HG02973 (cell line): Measurements from ENCODE around the gene IGFBP5.

Source experiments
- ATAC-seq: cut with Tn5 transposase; IDR thresholded peaks from one replicate; pipeline ENCODE4 v1.9.1; 2021; ENCODE audit warnings: moderate library complexity; ENCODE audit not compliant: unreplicated experiment

Gene IGFBP5

DNA sequence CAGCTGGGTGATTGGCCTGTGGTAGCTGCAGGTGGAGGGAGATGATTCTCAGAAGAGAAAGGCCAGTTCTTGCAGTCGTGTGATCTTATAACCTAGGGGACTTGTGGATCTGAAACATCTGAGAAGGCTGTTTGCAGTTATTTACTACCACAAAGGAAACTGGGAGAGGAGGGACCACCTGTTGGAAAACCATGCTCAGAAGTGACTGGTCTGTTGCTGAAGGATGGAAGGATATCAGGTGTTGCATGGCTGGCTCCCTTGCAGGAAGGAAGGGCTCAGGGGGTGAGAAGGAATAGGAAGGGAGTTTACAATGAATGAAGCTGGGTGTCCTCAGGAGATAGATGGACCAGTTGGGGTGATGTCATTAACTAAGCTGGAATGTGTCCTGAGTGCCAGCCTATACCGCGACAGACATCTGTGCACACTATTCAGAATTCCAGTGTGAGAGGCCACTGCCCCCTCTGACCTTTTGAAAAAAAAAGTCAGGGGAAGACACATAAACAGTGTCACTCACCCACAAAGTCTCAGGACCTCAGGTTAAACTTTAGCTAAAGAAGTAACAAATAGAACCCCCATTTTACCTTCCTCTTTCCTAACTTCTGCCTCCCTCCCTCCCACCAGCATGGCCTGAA, 44.6 kb downstream of the IGFBP5 start:
- ATAC-seq: no peak

DNA sequence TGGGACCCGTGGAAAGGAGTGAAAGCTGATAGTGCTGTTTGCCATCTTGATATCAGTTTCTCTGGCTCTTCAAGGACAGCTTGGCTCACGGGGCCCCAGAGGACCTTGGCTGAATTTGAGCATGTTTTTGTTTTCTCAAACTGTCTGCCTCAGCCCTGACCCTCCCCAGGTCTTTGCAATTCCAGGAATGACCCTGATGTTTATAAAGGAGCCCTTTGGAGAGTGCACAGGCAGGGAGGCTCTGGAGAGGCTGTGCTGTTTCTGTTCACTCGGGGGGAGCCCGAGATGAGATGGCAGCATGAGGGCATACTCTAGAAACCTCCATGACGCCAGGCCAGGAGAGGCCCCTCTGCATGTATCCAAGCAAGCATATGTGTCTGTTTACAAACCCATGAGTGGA, 45.8 kb downstream of the IGFBP5 start:
- no peak for ATAC-seq

DNA sequence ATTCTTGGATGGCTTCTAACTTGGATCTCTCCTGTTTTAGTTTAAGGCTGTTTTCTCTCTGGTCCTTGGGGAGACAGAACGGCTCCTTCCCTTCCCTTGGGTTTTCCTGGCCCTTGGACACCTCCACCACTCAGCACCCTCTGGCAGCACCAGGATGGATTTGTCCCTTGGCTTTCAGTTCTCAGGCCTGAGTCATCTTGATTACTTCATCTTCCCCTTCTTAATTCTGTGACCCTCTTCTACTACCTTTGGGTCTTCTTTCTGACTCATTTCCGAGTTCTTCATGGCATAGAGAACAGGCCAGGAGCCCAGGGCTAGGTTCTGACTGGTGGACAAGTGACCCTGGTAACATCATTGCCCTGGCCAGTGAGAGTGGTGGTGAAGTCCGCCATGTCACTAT, 47.2 kb downstream of the IGFBP5 start:
- no peak for ATAC-seq

DNA sequence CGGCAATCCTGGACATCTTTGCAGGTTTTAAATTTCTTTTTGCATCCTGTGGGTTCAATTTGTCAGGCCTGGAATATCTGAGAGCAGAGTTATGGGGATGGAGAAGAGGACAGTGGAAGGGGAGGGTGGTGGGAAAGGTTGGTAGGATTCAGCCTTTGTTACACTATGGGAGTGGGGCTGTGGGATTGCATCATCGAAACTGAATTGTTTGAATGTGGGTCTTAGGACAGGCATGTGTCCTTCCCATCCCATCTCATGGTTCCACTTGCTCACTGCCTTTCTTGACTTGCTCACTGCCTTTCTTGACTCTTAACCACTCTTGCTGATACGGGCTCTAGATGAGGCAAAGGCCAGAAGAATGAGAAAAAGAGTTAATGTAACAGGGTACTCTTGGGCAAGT, 49.2 kb downstream of the IGFBP5 start:
- no peak for ATAC-seq

DNA sequence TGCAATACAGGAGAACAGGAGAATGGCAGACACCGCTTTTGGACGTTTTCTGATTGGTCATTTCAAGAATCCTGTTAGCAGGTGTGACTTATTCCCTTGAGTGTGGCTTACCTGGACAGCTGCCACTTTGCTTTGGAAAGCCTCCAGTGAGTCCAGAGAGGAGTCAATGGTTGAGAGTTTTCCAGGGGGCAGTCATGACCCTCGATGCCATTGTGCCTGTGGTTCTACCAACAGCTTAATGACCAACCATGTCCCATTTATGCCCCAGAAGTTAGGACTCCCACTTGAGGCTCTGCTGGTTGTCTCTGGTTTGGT, 49.8 kb downstream of the IGFBP5 start:
- ATAC-seq: no peak

DNA sequence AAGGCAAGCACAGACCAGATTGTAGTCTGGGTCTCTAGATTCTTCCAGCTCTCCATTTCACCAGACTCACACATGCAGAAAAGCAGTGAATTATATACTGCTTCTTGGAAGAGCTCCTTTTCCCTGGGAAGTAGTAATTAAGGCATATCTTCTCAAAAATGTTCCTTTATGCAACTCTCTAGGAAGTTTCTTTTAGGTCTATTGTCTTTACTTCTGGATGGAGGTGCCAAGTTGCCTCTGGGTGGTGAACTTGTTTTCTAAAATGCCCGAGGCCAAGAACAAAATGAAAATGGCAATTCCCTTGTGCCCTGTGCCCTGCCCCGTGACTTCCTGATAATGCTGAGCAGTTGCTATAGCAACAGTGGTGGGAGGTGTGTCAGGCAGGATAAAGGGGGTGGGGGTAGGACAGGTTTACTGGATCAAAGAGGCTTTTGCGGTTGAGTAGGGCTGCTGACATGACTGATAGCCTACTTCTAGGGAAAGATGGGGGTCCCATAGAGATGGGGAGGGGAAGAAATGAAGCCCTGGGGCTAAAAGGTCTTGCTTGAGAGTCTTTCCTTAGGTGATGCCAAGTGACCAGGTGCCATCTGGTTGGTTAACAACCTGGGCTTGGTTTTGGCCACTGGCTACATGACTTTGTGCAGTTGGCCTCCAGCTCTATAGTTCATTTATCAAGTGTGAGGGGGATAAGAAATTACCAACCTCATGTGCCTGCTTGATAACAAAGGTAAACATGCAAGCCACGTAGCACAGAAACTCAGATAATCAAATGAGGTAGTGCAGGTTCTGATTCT, 50.3 kb downstream of the IGFBP5 start:
- no peak for ATAC-seq

DNA sequence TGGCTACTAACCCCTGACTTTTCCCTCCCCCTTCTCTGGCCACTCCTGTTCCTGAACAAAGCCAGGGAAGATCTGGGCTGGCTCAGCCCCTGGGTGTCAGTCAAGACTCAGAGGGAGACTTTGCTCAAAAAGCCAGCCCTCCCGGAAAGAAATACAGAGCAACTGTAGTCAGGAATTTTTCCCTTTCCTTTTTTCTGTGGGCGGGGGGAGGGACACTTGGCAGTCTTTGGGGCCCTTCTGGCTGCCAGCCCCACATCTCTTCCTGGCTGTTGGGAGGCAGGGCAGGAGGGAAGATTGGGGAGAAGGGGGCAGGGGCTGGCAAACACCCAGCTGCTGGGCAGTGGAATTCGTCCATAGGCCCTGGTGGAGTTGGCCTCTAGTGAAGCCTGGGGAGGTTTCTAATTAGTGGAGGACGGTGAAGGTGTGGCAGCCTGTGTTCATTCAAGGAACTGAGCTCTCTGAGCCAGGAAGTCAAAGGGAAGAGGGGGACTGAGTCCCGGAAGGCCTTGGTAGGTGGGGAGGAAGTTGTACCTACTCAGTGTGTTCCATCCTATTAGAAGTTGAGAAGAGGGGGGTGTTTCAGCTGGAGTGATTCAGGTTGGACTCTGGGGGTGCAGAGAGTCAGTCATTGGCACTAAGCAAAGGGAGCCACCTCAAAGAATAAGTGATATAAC, 51.2 kb downstream of the IGFBP5 start:
- ATAC-seq: no peak

DNA sequence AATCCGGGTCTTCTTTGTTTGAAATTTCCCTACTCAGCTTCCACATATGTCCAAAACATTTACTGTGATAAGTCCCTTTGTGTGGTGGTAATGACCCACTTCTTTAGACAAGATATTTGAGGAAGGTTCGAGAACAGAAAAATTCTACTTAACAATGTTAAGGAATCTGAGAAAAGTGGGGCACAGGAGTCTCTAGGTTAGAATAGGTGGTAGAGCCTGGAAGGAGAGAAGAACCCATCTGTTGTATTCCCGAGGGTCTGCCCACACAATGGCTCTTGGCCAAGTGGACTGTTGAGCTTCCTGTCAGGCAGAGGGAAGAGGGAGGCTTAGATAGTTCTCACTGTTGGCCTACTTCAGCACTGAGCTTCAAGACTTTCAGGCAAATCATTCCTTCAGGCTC, 57.9 kb downstream of the IGFBP5 start:
- no peak for ATAC-seq

DNA sequence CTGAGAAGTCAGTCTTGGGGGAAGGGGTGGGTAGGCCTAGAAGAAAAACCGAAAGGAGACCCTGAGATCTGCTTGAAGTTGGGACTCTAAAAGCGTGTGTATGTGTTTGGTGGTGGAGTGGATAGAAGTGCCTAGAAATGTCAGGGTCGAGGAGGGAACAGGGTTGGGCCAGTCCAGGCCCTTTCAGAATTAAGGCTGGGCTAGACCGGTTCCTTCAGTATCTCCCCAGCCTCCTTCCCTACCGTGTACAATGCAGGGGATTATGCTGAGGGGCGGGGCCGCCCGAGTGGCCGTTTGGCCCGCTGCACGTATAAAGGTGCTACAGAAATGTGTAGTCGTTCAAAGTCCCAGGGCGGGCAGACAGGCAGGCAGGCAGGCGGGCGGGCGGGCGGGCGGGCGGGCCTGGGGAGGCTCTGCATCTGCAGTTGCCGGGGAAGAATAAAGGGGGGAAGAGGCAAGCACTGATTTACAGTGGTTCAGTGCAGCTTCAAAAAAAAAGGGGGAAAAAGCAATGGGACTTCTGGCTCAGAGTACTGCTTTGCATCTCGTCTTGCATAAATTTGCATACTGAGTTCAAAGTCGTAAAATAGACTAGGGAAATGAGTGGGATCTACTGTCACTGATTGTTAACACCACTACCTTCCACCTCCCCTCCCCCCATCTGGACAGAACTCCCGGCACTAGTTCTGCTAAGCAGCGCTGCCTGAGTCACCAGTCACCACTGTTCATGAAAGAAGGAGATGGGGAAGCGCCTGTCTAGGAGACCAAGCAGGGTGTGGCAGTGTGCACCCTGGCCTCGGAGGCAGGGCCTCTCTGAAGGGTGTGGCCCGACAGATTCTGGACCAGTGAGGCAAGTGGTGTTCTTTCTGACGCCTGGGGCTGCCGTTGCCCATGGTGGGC, 58.5 kb downstream of the IGFBP5 start:
- ATAC-seq: no peak

DNA sequence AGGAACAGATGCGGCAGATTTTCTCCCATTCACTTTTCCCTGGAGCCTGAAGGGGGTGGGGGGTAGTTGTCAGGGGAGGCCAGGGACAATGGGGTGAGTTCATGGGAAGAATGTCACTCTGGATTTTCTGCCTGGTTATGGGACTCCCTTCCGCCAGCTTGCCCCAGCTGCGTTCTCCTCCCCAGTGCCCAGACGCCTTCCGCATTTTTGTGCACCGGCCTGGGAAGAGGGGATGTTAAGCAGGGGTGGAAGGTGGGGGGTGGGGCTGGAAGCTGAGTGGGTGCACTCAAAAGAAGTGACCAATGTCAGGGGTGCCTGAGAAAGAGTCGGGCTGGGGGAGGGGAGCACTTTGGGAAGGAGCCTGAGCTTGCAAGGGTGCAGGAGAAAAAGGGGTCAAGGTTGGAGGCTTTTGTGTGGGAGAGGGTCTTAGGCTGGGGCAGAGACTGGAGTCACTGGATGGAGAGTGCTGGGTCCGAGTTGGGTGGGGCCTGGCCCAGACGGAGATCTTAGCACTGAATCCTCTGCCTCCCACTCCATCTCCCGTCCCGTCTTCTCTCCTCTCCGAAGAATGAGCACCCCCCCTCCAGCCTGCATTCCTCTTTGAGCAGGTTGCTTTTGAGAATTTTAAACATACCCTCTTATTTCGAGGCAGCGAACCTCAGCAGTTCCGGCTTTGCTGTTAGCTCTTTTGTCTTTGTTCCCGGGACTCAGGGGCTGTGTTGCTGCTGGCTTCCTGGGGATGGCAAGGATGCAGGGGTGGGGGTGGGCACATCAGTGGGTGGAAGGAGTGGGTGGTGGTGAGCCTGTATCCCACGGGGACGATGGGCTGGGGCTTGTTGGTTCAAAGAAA, 59.4 kb downstream of the IGFBP5 start:
- ATAC-seq: no peak

DNA sequence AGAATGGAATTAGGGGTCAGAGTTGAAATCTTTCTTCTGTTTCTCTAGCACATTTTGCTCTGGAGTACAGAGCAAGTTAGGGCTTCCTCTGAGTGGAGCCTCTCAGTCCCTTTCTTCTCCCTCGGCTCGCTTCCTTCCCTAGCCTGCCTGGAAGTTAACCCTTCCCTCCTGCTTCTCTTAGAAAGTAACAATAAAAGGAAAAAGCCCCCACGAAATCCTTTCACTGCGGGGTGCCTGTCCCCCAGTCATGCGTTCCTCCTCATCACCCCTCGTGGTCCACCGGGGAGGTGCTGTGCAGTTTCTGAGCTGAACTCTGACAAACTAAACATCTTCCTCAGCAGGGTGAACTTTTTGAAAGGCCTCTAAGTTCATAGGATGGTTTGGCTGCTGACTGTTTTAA, 60.2 kb downstream of the IGFBP5 start:
- ATAC-seq: no peak

DNA sequence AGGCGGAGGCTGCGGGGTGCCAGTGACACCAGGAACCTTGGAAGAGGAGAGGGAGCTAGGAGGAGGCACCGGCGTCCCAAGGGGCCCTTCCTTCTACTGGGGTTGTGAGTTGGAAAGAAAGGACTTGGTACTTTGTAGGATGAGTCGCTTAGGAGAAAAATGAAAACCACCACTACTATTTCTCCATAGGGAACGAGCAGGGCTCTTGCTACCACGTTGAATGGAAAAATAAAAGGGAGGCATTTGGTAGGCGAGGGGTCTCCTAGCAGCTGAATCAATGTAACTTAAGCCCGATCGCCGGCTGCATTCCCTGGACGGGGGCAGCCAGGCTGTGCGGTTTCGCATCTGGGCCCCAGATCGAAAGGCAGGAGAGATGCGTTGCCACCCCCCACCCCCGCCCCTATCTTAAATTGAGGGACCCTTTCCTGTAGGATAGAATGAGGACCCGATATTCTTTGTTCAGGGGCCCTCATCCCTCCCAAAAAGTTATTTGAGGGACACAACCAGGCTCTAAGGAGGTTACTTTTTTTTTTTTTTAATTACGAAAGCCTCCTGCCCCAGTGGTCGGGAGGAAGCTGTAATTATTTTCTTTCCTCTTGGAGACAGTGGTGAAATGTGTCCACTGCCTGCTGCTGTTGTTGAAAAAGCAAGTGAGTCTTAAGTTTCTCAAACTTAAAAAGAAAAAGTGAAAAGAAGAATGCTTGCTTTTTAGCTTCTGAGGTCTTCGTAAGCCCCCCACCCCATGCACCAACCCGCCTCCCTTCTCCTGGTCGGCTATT, 60.8 kb downstream of the IGFBP5 start:
- no peak for ATAC-seq

DNA sequence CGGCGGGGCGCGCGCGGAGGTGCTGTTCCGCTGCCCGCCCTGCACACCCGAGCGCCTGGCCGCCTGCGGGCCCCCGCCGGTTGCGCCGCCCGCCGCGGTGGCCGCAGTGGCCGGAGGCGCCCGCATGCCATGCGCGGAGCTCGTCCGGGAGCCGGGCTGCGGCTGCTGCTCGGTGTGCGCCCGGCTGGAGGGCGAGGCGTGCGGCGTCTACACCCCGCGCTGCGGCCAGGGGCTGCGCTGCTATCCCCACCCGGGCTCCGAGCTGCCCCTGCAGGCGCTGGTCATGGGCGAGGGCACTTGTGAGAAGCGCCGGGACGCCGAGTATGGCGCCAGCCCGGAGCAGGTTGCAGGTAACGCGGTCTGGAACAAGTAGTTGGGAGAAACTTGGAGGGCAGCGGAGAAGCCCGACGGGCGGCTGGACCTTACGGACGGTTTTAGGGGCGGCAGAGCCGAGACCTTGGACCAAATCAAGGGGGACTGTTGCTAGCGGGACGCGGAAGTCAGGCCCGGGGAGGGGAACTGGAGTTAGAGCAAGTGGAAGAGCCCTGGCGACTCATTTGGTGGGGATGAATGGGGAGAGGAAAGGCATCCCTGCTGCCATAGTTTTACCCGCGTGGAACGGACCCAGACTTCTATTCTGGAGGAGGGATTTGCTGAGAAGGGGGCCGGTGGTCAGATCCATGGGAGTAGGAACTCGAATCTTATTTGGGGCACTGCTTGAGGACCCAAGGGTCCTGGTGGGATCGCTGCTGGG, 61.6 kb downstream of the IGFBP5 start:
- no peak for ATAC-seq

DNA sequence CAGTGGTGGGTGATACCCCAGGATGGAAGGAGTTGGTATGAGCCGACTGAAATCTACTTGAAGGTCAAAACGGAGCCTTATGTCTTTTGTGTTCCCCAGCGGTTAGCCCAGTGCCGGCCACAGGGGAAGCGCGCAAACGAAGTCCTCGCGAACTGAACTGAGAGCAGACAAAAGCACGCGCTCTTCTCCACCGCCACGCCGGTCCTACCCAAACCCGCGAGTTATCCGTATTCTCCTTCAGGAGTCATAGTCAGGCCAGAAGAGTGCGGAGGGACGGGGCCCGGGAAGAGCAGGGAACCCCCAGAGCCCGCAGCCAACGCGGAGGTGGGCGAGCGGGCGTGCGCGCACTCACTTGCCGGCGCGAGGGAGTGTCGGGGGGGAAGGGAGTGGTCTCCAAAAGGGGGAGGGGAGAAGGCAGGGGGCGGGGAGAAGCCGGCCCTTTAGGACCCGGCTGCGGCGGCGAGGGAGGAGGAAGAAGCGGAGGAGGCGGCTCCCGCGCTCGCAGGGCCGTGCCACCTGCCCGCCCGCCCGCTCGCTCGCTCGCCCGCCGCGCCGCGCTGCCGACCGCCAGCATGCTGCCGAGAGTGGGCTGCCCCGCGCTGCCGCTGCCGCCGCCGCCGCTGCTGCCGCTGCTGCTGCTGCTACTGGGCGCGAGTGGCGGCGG, 62.3 kb downstream of the IGFBP5 start, which contains the start of gene IGFBP2:
Gene IGFBP2 (plus strand): TSS at position 469 of the 664 bp plus-strand sequence. CDS start 104 bp downstream, at position 573.
- no peak for ATAC-seq

DNA sequence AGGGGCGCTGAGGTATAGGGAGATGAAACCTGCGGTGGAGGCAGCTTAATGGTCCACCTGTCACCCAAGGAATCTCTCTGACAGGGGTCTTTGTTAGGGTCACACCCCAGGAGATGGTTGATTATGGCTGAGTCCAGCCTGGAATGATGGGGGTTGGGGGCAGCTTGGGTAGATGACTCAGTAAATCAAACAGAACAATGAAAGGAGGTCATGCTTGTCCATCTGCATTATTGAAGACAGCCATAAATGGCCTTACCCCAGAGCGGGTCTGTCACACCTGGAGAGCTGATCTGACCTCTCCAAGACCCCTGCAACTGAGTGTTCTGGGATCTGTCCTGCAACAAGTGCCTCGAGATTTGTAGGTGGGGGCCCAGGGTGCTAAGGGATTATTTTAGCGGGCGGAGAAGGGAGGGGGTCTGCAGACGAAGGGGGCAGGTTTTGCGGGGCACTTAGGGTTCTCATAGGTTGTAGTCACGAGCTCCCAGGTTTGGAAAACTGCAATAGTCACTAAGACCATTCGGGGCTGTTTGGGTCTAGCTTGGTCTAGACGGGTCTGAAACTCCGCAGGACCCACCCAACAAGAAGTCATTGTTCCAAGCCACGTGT, 62.9 kb downstream of the IGFBP5 start:
- ATAC-seq: no peak

DNA sequence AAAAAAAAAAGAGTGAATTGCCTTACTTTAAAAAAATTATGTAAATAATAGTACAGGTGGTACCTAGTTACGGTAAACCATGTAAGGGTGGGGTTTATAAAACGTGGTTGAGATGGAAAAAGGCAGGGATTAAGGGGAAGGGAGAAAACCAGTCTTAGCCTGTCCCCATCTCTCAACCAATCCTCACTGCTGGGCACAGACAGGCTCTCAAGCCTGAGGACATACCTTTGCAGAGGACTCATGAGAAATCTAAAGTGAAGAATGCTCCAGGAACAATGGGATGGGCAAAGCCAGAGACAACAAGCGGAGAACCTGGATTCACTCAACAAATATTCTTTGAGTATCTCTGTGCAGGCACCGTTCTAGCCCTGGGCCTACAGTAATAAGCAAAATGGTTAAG, 65.6 kb downstream of the IGFBP5 start:
- ATAC-seq: no peak

DNA sequence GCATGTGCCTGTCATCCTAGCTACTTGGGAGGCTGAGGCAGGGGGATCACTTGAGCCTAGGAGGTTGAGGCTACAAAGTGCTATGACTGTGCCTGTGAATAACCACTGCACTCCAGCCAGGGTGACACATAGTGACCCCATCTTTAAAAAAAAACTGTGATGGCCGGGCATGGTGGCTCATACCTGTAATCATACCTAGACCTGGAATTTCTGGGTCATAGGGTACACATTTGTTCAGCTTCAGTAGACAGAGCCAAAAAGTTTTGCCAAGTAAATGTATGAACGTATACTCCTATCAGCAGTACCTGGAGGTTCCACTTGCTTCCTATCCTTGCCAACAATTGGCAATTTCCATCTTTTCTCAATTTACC, 68.5 kb downstream of the IGFBP5 start:
- no peak for ATAC-seq
